UCSD-AML1 (cell line): Measurements from ENCODE around the gene ATXN1.
"Not testable (repeated sequence)": the region's sequence is repeated elsewhere in the genome, so short reads cannot be mapped to it uniquely, and the experiment has no call there.

Experiments
- DNase-seq: peaks from one replicate; lab custom pipeline; 2025; ENCODE audit not compliant: unreplicated experiment; lab: John Stamatoyannopoulos, UW

Gene ATXN1

GRCh38 chr6:16704401-16705045 is 56.7 kb downstream of the ATXN1 start:
- DNase-seq, result no peak

- DNase-seq, result not testable (repeated sequence)
Measured at GRCh38 chr6:16702627-16703378, 58.5 kb downstream of the ATXN1 start.

- no peak for DNase-seq
Measured at GRCh38 chr6:16700916-16701234, 60.4 kb downstream of the ATXN1 start.

GRCh38 chr6:16700202-16700915 is 60.9 kb downstream of the ATXN1 start:
- no peak for DNase-seq

- no peak for DNase-seq
Measured at GRCh38 chr6:16698997-16699868, 62.0 kb downstream of the ATXN1 start.

GRCh38 chr6:16698162-16698533 is 63.1 kb downstream of the ATXN1 start:
- DNase-seq, result no peak

GRCh38 chr6:16697437-16698161 is 63.7 kb downstream of the ATXN1 start:
- no peak for DNase-seq

- no peak for DNase-seq
Measured at GRCh38 chr6:16696496-16696895, 64.8 kb downstream of the ATXN1 start.

GRCh38 chr6:16694781-16695578 is 66.3 kb downstream of the ATXN1 start:
- no peak for DNase-seq

GRCh38 chr6:16691324-16691723 is 69.9 kb downstream of the ATXN1 start:
- no peak for DNase-seq

GRCh38 chr6:16690608-16691142 is 70.6 kb downstream of the ATXN1 start:
- DNase-seq, result no peak

GRCh38 chr6:16689788-16690607 is 71.3 kb downstream of the ATXN1 start:
- no peak for DNase-seq

GRCh38 chr6:16688984-16689636 is 72.2 kb downstream of the ATXN1 start:
- no peak for DNase-seq

GRCh38 chr6:16688436-16688835 is 72.8 kb downstream of the ATXN1 start:
- no peak for DNase-seq

GRCh38 chr6:16687045-16687444 is 74.2 kb downstream of the ATXN1 start:
- DNase-seq, result no peak

- no peak for DNase-seq
Measured at GRCh38 chr6:16684896-16685554, 76.2 kb downstream of the ATXN1 start.

GRCh38 chr6:16684195-16684689 is 77.0 kb downstream of the ATXN1 start:
- DNase-seq, result peak; percentile 46
